GM10266 (cell line): ENCODE results near the gene SLC8A2.

Experiments
- DNase-seq: peaks from one replicate; pipeline ENCODE4 v3.0.0; 2012; ENCODE audit errors: extremely low spot score
- CTCF ChIP-seq: IDR thresholded peaks from 2 replicates; pipeline ENCODE4 v1.5.1; 2012; ENCODE audit warnings: mild to moderate bottlenecking, low read depth; ENCODE audit not compliant: control insufficient read depth, insufficient read depth; ENCODE audit errors: missing control alignments

Gene SLC8A2

GRCh38 chr19:47380559-47380958 lies 91.1 kb downstream of the SLC8A2 start:
- no peak for DNase-seq
- no peak for TF ChIP-seq CTCF

- DNase-seq: no peak
These were observed 92.2 kb downstream of the SLC8A2 start for GRCh38 chr19:47379381-47379938.

GRCh38 chr19:47378246-47378645 lies 93.4 kb downstream of the SLC8A2 start:
- no peak for DNase-seq
- no peak for TF ChIP-seq CTCF

More at GRCh38 chr19:47379381-47379938, 92.2 kb downstream of the SLC8A2 start:
- TF ChIP-seq CTCF: no peak
